Liver (tissue), 3 donors: ENCODE measurements around the gene FMN1.
A peak's percentile ranks its signal among the peaks of the same experiment; 100 is the strongest.

Source experiments
- CTCF ChIP-seq: fragments of 150-350 bp; IDR thresholded peaks from 2 replicates; pipeline ENCODE4 v1.5.1; 2017; ENCODE audit warnings: improper control_type of control experiment, low read depth, low read length; ENCODE audit not compliant: missing input control
- EGR1 ChIP-seq, 2 donors: IDR thresholded peaks; 2 replicates each; pipeline ENCODE4 v1.6.1; 2016 to 2018; ENCODE audit warnings: antibody characterized with exemption in 2 of 2, low read depth in 2 of 2
- FOXA1 ChIP-seq: IDR thresholded peaks from 2 replicates; pipeline ENCODE4 v1.6.1; 2016; ENCODE audit warnings: antibody characterized with exemption
- JUND ChIP-seq, 2 donors: IDR thresholded peaks; 2 replicates each; pipeline ENCODE4 v1.6.1; 2016; ENCODE audit warnings: antibody characterized with exemption in 2 of 2
- MAX ChIP-seq: IDR thresholded peaks from 2 replicates; pipeline ENCODE4 v1.6.1; 2016; ENCODE audit warnings: antibody characterized with exemption
- NR2F2 ChIP-seq: IDR thresholded peaks from 2 replicates; pipeline ENCODE4 v1.6.1; 2016; ENCODE audit warnings: antibody characterized with exemption
- RAD21 ChIP-seq, 2 donors: IDR thresholded peaks; 2 replicates each; pipeline ENCODE4 v1.6.1; 2016; ENCODE audit warnings: antibody characterized with exemption in 2 of 2, mild to moderate bottlenecking in 2 of 2
- REST ChIP-seq: IDR thresholded peaks from 2 replicates; pipeline ENCODE4 v1.6.1; 2016; ENCODE audit warnings: antibody characterized with exemption, mild to moderate bottlenecking
- RXRA ChIP-seq, 2 donors: IDR thresholded peaks; 2 replicates each; pipeline ENCODE4 v1.6.1; 2017 to 2018; ENCODE audit warnings: antibody characterized with exemption in 2 of 2, mild to moderate bottlenecking in 1 of 2
- TAF1 ChIP-seq: conservative IDR thresholded peaks from 2 replicates; pipeline ENCODE4 v1.6.1; 2016; ENCODE audit warnings: antibody characterized with exemption, mild to moderate bottlenecking
- YY1 ChIP-seq: IDR thresholded peaks from 2 replicates; pipeline ENCODE4 v1.6.1; 2016; ENCODE audit warnings: antibody characterized with exemption, mild to moderate bottlenecking
- donor health status: healthy.
- donor health status: healthy.

GRCh38 chr15:32994810-32995424 is 199.6 kb downstream of the FMN1 start:
- TF ChIP-seq CTCF, result peak; percentile 51
- TF ChIP-seq NR2F2, result no peak
- TF ChIP-seq TAF1, result no peak
- TF ChIP-seq MAX, result no peak
- no peak for TF ChIP-seq REST
- TF ChIP-seq RAD21 (IDR thresholded peaks at IDR 0.05), result peak; percentile 70
- no peak for TF ChIP-seq JUND (IDR thresholded peaks at IDR 0.05)
- TF ChIP-seq YY1, result no peak
- no peak for TF ChIP-seq EGR1 (IDR thresholded peaks at IDR 0.05; ENCODE audit: low read depth in 2 of 2)
- no peak for TF ChIP-seq FOXA1
- no peak for TF ChIP-seq RXRA (IDR thresholded peaks at IDR 0.05)
